ENCODE results near the gene INSM2. TPM values are rescaled to one million over a fixed set of nuclear protein-coding genes. Genes with fewer than 3 reads are reported as not detected.

Gene INSM2
- total RNA-seq, 1 donor from 2014 or later = not detected

- intact Hi-C loops (cut with micrococcal nuclease) = no loop called here
- no peak for DNase-seq
- Mint-ChIP-seq H3K9me3 (no peaks in the 10 kb centered on the region), H3K4me3 (no peak overlapping the region), H3K27ac (no peak overlapping the region), H3K36me3 (ENCODE audit: low read depth) (peaks cover 2% of the 10 kb centered on the region), H3K4me1 (no peaks in the 10 kb centered on the region), H3K27me3 (no peaks in the 10 kb centered on the region)
These were observed 32.0 kb downstream of the INSM2 start for GRCh38 chr14:35565871-35566464.

- intact Hi-C loops (cut with micrococcal nuclease) = no loop called here
- Mint-ChIP-seq H3K27ac (no peak overlapping the region), H3K4me1 (no peaks in the 10 kb centered on the region), H3K27me3 (no peaks in the 10 kb centered on the region), H3K36me3 (ENCODE audit: low read depth) (peaks cover 3% of the 10 kb centered on the region), H3K4me3 (no peak overlapping the region), H3K9me3 (no peaks in the 10 kb centered on the region)
- DNase-seq = no peak
These were observed 37.6 kb downstream of the INSM2 start for GRCh38 chr14:35571598-35571997.

GRCh38 chr14:35573911-35574310 lies 39.9 kb downstream of the INSM2 start:
- Mint-ChIP-seq H3K4me1 (no peaks in the 10 kb centered on the region), H3K27ac (no peak overlapping the region)

GRCh38 chr14:35576260-35576659 lies 42.3 kb downstream of the INSM2 start:
- no peak overlapping the region for H3K4me3 Mint-ChIP-seq
- intact Hi-C loops (cut with micrococcal nuclease) = no loop called here
- H3K4me1 Mint-ChIP-seq = no peaks in the 10 kb centered on the region
- no peak overlapping the region for H3K27ac Mint-ChIP-seq
- no peak for DNase-seq
- no peaks in the 10 kb centered on the region for H3K27me3 Mint-ChIP-seq
- peaks cover 2% of the 10 kb centered on the region for H3K36me3 Mint-ChIP-seq (ENCODE audit: low read depth)
- H3K9me3 Mint-ChIP-seq = no peaks in the 10 kb centered on the region

More at GRCh38 chr14:35573911-35574310, 39.9 kb downstream of the INSM2 start:
- no peaks in the 10 kb centered on the region for H3K27me3 Mint-ChIP-seq
- intact Hi-C loops (cut with micrococcal nuclease) = no loop called here
- no peak for DNase-seq
- H3K9me3 Mint-ChIP-seq = no peaks in the 10 kb centered on the region
- H3K4me3 Mint-ChIP-seq = no peak overlapping the region
- H3K36me3 Mint-ChIP-seq (ENCODE audit: low read depth) = peaks cover 3% of the 10 kb centered on the region

- Mint-ChIP-seq H3K27me3 (no peaks in the 10 kb centered on the region), H3K9me3 (no peaks in the 10 kb centered on the region)
These were observed 42.9 kb downstream of the INSM2 start for GRCh38 chr14:35576856-35577255.

GRCh38 chr14:35578135-35578534 lies 44.2 kb downstream of the INSM2 start:
- intact Hi-C loops (cut with micrococcal nuclease) = no loop called here
- DNase-seq = no peak
- Mint-ChIP-seq H3K36me3 (ENCODE audit: low read depth) (peaks cover 1% of the 10 kb centered on the region), H3K4me1 (no peaks in the 10 kb centered on the region), H3K9me3 (no peaks in the 10 kb centered on the region), H3K27me3 (no peaks in the 10 kb centered on the region), H3K27ac (no peak overlapping the region), H3K4me3 (no peak overlapping the region)

More at GRCh38 chr14:35576856-35577255, 42.9 kb downstream of the INSM2 start:
- no peak for DNase-seq
- H3K4me1 Mint-ChIP-seq = no peaks in the 10 kb centered on the region
- no peak overlapping the region for H3K4me3 Mint-ChIP-seq
- H3K36me3 Mint-ChIP-seq (ENCODE audit: low read depth) = peaks cover 2% of the 10 kb centered on the region
- intact Hi-C loops (cut with micrococcal nuclease) = no loop called here
- no peak overlapping the region for H3K27ac Mint-ChIP-seq

- Mint-ChIP-seq H3K4me3 (no peak overlapping the region), H3K27ac (no peak overlapping the region)
- intact Hi-C loops (cut with micrococcal nuclease) = no loop called here
These were observed 44.7 kb downstream of the INSM2 start for GRCh38 chr14:35578639-35579038.

More at GRCh38 chr14:35578639-35579038, 44.7 kb downstream of the INSM2 start:
- no peaks in the 10 kb centered on the region for H3K9me3 Mint-ChIP-seq
- no peaks in the 10 kb centered on the region for H3K4me1 Mint-ChIP-seq
- H3K36me3 Mint-ChIP-seq (ENCODE audit: low read depth) = peaks cover 5% of the 10 kb centered on the region
- no peak for DNase-seq
- no peaks in the 10 kb centered on the region for H3K27me3 Mint-ChIP-seq

Other genes with a start within 250 kb of the INSM2 start
- gene PSMA6, start 241.8 kb upstream of the INSM2 start, total RNA-seq = 501 and 522 TPM in 2 replicates
- 506 and 534 TPM in 2 replicates for gene NFKBIA, start 129.4 kb upstream of the INSM2 start, total RNA-seq

Measured in activated CD4-positive, alpha-beta T cell treated with anti-CD3 and anti-CD28 coated beads, Interleukin-2, amount 10 ng/mL, durations not matched to agents 24 days and 14 days (primary cell).